GM19023 (cell line): ENCODE data around the gene SLC12A8.

Source experiments
- ATAC-seq: cut with Tn5 transposase; IDR thresholded peaks from one replicate; pipeline ENCODE4 v1.9.1; 2021; ENCODE audit warnings: mild to moderate bottlenecking, moderate library complexity; ENCODE audit not compliant: unreplicated experiment

The SLC12A8 gene

DNA sequence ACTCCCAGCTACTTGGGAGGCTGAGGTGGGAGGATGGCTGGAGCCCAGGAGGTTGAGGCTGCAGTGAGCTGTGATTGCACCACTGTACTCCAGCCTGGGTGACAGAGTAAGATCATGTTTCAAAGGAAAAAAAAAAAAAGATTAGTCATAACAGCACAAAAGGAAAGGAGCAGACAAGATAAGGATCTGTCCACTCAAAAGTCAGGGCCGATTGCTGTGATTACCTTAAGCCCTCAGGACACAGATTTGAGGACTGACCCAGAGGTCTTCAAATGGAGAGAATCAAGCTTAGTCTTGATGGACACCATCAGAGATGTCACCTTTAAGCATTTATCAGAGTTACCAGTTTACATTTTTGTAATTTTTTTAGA, 132.9 kb downstream of the SLC12A8 start:
- ATAC-seq, result no peak

DNA sequence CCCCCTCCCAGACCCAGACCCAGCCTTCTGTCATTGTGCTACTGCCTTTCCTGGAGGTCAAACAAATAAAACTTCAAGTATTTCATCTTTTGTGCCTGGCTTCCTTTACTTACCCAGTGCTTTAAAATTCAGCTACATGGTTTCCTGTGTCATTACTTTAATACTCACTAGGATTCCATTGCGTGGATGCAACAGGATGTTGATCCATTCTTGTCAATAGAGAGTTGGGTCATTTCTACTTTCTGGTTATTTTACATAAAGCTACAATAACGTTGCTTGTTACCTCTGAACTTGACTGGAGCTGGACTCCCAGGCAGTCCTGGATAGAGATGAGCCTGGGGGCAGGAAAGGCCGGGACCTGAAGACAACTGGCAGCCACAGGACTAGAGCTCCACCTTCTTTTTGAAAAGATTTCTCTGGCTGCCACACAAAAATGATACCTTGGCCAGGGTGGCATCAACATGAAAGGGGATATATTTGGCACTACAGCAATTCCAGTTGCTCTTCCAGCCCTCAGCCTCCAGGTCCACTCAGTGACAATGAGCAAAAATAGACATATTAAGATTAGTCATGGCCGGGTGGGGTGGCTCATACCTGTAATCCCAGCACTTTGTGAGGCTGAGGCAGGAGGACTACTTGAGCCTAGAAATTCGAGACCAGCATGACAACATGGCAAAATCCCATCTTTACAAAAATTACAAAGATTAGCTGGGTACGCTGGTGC, 133.4 kb downstream of the SLC12A8 start:
- no peak for ATAC-seq

DNA sequence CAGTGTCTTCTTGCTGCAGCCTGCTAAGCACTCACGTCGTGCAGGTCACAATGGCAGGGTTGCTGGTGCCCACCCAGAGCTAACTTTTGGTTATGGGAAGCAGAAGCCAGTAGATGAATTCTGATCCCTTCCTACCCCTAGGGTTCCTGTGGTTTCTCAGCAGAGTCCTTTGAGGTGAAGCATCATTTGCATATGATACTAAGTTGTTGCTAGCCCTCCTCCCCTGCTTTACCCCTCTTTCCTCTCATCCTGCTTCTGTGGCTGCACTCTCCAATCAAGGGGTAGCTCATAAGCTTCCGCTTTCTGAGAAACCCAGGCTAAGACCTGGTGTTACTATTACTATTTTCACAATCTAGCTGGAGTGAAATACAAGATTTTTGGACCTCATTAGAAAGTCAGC, 134.7 kb downstream of the SLC12A8 start:
- no peak for ATAC-seq

DNA sequence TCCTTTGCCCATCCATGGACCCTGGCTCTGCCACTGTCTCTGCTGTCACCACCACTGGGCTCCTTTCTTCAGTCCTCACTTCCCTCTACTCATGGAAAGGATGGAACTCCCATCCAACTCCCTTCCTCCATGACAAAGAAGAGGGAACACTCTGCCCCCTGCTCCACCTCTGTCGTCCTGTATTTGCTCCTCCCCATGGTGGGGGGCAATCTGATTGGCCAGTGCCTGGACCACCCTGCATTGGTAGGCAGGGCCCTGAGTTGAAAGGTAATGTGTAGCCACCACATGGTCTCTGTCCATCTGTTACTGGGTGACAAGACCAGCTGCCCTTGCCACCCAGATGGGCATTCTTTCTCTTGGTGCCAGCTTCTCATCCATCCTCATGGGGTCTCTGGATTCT, 136.1 kb downstream of the SLC12A8 start:
- ATAC-seq, result no peak

DNA sequence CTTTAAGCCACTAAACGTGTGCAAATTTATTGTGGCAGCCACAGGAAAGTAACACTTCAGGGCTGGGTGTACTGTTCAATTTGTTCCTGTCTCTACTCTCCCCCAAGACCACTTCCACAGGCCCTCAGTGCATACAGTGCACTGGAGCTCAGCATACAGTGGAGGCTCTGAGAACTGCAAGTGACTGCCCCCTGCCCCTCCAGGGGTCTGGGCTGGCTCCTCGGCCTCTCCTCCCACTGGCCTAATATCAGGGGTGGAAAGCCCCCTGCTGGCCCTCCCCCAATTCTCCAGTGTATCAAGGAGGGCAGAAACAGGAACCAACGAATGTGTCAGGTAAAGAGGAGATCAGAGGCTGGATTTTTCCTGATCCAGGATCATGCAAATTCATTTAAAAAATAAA, 136.8 kb downstream of the SLC12A8 start:
- no peak for ATAC-seq

DNA sequence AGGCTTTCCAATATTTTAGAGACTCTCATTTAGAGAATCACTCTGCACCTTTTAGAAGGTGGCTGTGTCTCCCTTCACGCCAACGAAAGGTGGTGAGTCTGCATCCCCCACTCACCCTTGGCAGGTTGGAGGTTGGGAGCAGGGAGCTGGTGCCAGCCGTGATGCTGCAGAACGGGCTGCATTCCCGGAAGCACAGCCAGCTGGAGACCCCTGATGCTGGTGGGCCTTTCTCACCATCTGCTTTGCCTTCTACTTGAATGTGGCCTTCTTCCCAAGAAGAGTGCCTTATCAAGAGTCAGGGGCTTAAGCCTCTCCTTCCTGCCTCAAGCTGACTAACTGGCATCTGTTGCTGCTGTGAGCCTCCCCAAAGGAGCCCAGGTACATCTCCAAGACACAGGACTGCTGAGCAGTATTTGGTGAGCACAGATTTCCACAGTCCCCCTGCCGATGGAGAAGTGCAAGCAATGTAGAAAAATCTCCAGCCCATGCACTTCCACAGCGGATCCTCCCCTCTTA, 139.1 kb downstream of the SLC12A8 start:
- no peak for ATAC-seq

DNA sequence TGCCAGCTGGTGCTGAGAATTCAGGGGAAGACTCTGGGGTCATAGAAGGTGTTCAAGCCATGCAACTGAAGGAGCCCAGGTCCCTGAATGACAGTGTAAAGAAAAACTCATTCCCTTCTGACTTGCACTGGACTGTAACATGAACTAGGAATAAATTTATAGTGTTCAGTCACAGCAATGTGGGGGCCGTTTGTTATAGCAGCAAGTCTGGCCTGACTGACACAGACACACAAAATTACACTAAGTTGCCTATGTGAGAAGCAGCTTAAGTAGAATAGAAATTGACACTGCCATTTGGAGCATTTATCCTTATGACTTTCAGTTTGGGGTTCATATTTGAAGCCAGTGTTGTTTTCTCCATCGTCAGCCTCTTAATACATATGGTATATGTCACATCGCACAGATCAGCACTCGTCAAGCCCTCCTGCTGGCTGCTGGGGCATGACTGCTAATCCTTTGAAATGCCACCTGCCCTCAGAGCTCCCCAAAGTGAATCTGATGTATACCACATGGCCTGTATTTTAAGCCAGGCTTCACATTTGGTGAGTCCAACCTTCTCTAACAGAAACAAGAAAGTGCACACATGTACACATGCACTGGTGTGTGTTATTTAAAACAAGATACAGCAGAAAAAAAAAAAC, 139.7 kb downstream of the SLC12A8 start:
- no peak for ATAC-seq

DNA sequence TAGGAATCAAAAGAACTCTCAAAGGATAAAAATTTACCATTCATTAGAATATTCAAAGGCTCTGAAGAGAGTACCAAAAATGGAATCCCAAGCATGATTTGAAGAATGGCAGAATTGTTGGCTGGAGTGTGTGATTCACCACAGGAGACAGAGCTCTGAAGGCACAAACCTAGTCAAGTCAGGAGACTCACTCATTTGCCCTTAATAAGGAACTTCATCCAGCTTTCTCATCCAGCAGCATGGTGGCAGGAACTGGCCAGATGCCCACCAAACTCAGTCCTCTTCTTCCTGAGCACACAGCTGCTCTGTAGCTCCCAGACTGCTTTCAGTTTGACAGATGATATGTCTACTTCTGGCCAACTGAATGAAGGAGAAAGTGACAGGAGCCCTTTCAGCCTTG, 140.2 kb downstream of the SLC12A8 start:
- ATAC-seq, result no peak

DNA sequence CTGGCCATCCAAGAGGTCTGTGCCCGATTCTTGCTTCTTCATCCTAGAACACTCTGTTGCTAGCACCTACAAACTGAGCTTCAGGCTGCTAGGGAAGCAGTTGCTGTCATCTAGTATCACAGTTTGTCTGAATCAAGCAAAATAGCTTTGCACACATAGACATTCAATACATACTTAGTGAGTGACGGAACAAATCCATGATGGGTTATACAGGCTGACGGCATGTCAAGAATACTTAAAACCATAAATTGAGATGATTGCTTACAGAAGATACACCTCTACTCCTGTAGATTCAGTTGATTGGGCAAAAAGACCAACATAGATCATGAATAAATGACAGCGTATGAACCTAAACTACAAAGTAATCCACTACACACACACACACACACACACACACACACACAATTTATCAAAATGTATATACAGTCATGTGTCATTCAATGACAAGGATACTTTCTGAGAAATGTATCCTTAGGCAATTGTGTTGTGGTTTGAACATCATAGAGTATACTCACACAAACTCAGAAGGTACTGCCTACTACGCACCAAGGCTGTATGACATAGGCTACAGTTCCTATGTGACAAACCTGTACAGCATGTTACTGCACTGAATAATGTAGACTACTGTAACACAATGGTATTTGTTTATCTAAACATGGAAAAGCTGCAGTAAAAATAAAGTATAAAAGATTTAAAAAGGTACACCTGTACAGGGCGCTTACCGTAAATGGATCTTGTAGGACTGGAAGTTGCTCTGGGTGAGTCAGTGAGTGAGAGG, 142.4 kb downstream of the SLC12A8 start:
- ATAC-seq, result no peak

DNA sequence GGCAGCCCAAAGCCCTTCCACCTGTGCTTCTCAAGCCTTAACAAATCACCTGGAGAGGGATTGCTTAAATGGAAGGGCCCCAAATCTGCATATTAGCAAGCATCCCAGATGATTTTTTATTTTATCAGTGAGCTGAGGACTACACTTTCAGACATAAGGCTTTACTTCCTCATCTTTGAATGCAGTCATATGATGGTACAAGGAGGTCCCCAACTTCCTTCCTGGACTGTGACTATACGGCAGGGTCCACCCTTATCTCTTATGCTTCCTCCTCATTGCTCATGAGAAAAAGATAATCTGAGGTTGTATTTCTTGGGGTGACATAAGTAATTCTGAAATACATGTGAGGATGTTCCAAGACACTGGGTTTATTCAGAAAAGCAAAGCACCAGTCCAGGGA, 143.1 kb downstream of the SLC12A8 start:
- no peak for ATAC-seq

DNA sequence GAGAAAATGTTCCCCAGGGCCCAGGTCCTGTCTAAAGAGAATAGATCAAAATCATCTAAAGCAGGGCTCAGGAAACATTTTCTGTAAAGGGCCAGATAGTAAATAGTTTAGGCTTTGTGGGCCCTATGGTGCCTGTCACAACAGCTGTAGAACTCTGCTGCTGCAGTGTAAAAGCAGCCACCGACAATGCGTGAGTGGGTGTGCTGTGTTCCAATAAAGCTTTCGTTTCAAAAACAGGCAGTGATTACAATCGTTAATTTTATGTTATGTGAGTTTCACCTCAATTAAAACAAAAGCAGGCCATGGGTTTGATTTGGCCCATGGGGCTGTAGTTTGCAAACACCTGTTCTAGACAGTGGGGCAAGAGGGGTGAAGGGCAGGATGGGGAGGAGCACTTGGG, 144.3 kb downstream of the SLC12A8 start:
- ATAC-seq, result no peak

DNA sequence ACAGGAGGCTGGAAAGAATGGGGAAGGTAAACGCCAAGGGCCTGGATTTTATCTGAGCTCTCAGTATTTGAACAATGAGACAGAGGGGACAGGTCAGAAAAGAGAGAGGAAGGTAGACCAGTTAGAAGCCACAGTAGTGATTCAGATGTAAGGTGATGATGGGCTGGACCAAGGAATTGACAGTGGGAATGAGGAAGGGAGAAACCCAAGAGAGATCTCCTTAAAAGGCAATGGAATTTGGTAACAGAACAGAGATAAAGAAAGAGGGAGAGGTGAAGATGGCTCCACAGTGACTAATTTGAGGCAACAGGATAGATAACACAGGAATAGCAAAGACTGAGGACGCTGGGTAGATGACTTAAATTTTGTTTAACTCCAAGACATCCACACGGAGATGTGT, 145.3 kb downstream of the SLC12A8 start:
- ATAC-seq, result no peak

DNA sequence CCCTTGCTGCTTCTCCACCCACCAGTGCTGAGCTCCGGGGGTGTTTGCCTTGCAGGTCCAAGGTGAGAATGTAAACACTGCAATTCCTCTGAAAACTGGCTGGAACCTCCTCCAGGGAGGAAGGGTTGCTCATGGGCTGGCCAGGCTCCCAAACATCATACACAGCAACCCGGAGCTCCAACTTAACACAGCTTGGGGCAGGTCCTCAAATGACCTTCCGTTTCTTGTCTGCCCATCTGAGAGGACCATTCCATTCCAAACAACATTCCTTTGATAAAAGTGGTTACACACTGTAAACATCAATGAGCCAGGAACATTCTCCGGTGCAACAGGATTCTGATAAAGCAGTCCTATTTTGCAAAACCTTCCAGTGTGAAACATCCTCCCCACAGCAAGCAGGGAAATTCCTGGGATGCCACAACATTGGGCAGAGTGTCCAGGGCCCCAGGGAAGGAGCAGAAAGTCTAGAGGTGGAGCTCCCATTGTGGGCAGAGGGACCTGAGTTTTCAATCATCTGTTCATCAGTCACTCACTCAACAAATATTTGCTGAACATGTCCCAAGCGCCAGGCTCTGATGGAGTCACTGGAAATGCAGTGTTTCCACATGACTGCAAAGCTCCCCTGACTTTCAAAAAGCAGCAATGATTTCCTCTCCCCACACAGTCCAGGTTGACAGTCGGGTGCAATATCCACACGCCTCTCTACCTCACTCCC, 149.5 kb downstream of the SLC12A8 start:
- ATAC-seq, result no peak

DNA sequence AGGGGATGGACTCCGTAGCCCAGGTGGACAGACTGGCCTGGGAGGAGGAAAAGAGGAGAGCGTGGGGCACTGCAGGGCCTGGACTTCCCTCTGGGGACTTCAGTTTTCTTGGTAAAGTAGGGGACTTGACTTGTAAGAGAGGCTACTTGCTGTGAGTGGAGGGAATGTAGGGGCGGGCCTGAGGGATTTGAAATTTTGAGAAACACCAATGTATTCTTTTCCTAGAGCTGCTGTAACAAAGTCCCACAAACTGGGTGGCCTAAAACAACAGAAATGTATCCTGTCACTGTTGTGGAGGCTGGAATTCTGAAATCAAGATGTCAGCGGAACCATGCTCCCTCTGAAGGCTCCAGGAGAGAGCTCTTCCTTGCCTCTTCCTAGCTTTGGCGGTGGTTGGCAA, 150.9 kb downstream of the SLC12A8 start:
- ATAC-seq, result no peak

DNA sequence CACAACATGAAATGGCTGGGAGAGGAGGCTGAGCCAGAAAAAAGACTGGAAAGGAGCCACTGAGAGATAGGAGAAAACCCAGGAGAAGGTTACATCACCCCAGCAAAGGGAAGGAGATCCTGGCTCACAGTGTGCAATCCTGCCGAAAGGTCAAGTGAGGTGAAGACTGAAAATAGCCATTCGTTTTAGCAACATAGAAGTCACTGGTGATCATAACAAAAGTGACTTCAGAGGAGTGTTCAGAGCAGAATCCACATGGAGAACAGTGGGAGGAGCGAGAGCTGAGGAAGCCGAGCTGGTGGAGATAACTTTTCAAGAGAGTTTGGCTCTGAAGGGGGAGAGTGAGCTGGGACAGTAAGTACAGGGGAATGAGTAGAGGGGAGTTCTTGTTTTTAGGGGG, 151.4 kb downstream of the SLC12A8 start:
- no peak for ATAC-seq

DNA sequence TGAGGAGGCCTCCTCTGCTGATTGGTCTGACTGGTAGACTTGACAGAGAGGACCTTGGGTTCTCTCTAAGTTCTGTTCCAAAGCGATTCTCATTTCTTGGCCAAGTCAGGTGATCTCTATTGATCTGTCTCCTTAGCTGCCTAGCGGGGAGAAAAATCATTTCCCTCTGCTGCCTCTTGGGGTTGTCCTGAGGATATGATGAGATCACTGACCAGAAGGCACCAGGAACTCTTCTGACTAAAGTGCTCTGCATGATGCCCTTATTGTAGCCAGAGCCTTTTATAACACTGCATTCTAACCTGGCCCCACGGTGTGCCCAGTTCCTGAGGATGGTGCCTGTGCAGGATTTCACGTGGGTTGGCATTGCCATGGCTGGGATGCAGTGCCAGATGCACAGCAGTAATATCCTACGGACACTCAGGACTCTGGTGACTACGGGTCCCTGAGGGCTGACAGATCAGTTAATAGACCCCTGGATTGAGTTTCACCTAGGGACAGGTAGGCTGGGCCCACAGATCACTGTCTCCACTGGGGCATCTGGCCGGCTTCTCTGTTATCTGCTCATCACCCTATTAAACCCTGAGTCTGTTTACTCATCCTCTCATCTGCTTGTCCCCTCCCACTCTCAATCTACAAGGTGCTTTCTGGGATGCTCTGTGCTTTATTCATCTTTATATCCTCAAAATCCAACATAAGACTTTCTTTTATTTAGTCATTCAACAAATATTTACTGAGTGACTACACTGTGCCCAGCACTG, 152.9 kb downstream of the SLC12A8 start:
- no peak for ATAC-seq

DNA sequence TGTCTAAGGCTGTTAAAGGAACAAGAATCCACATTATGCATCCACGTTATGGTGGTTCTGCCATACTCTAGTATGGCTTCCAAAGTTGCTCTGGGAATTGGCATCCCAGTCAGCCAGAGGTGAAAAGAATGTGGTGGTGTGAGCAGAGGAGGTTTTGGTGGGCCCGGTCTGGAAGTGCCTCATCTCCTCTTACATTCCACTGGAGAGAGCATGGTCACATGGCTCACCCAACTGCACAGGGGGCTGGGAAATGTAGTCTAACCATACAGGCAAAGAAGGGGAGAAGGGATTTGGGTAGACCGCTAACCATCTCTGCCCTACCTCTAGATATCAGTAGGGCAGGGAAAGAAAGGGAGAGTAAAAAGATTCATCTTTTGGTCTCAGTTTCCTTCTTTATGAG, 153.6 kb downstream of the SLC12A8 start:
- no peak for ATAC-seq

DNA sequence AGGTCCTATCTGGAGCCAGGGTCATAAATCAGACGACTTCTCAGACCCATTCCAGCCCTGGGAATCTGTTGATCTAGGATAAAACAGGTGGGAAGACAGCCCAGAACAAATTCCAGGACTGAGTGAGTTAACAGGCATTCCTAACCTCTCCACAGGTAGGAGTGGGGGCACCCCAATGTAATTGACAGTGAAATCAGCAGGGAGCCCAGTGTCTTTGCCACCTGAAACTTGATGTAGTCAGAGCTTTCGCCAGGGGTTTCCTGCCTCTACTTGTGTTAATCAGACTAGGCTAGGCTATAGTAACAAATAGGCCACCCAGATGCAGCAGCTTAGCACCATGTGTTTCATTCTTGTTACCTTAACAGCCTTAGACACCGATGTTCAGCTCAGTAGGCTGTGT, 154.0 kb downstream of the SLC12A8 start:
- ATAC-seq, result no peak

DNA sequence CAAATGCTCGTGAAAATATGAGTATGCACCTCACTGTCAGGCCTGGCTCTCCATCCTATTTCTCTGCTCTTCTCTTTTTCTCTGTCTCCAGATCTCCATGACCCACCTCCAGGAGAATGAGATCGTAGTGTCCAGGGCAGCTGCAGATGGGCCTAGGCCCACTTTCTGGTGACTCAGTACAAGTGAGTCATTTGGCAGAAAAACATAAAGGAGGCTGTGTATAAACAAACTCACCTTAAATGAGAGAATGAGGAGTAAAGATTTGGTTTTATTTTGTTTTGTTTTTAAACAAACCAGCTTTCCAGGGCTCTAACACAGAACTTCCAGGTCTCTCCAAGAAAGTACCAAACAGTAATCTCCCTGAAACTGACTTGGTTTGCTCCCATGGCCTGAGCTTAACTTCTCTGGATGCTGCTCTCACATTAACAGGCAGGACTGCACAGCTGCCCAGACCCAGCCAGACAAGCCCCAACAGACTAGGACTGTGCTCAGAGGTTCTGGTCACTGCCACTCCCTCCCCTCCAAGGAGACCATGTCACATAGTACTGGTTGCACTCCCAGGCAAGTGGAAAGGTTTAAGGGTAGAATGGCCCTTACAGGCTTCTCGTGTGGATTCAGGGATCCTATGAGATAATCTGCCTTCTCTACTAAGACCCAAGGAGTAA, 155.2 kb downstream of the SLC12A8 start:
- no peak for ATAC-seq
